ENCODE results near the gene IRF9.

IRF9 gene

DNA sequence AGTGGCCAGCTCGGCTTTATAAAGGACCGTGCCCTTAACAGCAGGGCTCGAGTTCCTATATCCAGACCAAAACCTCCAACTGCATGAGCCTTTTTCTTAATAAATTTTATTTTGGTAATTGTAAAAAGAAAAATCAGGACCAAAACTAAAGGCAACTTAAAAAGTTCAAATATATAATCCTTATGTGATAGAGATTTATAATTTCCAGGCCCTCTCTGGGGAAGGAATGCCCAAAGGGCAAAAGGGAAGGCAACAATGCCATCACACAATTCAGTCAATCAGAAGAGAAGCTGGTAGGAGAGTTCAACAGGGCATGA lies 28.0 kb downstream of the IRF9 start:
- FAIRE-seq (no peak), DNase-seq (ENCODE audit: insufficient read length, low spot score) (no peak)
- TF ChIP-seq, protein P1, sequence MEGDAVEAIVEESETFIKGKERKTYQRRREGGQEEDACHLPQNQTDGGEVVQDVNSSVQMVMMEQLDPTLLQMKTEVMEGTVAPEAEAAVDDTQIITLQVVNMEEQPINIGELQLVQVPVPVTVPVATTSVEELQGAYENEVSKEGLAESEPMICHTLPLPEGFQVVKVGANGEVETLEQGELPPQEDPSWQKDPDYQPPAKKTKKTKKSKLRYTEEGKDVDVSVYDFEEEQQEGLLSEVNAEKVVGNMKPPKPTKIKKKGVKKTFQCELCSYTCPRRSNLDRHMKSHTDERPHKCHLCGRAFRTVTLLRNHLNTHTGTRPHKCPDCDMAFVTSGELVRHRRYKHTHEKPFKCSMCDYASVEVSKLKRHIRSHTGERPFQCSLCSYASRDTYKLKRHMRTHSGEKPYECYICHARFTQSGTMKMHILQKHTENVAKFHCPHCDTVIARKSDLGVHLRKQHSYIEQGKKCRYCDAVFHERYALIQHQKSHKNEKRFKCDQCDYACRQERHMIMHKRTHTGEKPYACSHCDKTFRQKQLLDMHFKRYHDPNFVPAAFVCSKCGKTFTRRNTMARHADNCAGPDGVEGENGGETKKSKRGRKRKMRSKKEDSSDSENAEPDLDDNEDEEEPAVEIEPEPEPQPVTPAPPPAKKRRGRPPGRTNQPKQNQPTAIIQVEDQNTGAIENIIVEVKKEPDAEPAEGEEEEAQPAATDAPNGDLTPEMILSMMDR (IDR thresholded peaks at IDR 0.05; ENCODE audit: insufficient read depth, missing control alignments), result no peak

DNA sequence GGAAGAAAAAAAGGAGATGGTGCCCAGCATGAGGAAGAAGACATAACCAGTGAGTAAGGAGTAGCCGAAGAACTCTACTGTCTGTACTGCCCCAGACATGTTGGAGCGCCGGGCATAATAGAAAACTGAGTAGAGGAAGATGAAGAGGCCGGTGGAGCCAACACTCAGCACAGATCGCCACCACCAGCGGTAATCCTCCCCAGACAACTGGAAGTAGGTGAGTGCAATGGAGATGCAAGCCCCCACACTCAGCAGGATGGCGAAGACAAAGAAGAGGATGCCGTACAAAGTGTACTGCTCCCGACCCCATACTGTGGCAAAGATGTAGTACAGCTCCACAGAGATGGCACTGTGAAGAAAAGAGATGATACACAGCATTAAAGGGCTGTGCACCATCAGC lies 28.4 kb downstream of the IRF9 start:
- no peak for FAIRE-seq
- DNase-seq (ENCODE audit: insufficient read length, low spot score), result no peak
- TF ChIP-seq, protein P1 (IDR thresholded peaks at IDR 0.05; ENCODE audit: insufficient read depth, missing control alignments), result no peak

DNA sequence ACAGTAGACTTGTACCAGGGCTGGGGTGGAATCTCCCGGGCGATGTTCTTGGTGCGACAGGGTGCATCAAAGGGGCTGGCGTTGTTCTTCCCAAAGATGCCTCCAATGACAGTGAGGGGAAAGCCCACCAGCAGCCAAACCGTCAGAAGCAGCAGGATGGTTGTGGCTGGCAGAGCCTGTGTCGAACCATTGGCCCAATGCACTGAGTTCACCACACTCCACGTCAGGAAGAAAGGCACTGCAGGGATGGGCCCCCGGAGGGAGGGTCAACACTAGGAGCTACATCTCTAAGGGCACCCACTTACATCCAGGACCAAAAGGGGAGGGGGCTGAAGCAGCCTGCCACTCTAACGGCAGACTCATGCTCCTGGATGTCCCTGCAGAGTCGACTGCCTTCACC lies 29.4 kb downstream of the IRF9 start:
- TF ChIP-seq, protein P1 (IDR thresholded peaks at IDR 0.05; ENCODE audit: insufficient read depth, missing control alignments), result no peak
- no peak for DNase-seq (ENCODE audit: insufficient read length, low spot score)
- FAIRE-seq, result no peak

DNA sequence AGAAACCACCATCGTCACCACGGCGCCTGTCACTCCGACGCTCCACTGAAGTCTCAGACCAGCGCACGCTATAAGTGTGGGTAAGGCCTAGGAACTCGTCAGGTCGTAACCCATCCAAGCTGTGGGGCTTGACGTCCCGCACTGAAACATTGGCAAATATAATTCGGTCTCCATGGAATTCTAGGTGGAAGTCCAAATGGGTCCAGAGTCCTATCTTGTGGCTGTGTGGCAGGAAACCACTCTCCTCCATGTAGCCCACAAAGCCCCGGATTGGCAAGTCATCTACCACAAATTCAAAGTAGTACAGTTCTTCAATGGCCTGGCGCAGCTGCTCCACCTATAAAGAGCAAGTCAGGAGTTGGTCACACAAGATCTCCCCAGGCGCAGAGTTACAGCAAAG lies 31.9 kb downstream of the IRF9 start:
- no peak for FAIRE-seq
- TF ChIP-seq, protein P1 (IDR thresholded peaks at IDR 0.05; ENCODE audit: insufficient read depth, missing control alignments), result no peak
- DNase-seq (ENCODE audit: insufficient read length, low spot score), result no peak

DNA sequence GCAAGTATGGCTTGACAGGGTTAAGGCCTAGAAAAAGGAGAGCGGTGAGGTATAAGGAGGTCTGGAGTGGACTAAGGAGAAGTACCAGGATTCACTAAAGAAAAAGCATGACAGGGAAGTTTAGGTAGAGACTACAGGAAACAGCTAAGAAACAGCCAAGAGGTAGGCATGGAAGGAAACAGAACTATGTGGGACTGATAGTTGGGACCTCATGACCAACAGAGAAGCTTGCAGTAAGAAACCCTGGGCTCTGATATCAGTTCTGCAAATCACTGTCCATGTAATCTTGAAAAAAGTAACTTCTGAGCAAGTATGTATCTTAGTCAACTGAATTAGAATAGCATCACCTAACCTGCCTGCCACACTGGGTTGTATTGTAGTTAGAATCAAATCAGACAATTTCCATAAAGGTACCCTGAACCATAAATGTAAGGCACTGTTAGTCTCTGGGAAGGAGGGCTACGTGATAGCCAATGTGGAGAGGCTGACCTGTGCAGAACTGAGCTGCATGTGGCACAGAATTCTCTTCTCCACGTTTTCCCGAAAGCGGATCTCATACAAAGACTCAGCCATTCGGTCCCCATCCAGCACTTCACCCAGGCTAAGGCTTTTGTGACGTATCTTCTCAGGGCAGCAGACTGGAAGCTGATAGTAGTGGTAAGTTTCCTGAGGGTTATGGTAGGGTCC lies 33.3 kb downstream of the IRF9 start:
- no peak for DNase-seq (ENCODE audit: insufficient read length, low spot score)
- TF ChIP-seq, protein P1 (IDR thresholded peaks at IDR 0.05; ENCODE audit: insufficient read depth, missing control alignments), result no peak
- no peak for FAIRE-seq

DNA sequence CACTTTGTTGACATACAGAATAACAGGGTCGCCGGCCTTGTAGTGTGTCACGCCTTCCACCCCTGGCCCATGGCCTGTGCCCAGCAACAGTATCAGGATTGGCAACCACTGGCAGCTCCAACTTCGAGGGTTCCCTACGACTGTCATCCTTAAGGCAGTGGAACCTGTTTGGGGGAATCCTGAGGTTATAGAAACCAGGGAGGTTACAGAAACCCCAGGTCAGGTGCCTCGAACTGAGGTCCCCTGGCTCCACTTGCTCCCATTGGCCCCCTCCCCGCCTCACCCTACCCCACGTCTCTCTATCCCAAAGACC lies 33.8 kb downstream of the IRF9 start:
- TF ChIP-seq, protein P1 (IDR thresholded peaks at IDR 0.05; ENCODE audit: insufficient read depth, missing control alignments), result no peak
- FAIRE-seq (no peak), DNase-seq (ENCODE audit: insufficient read length, low spot score) (no peak)

DNA sequence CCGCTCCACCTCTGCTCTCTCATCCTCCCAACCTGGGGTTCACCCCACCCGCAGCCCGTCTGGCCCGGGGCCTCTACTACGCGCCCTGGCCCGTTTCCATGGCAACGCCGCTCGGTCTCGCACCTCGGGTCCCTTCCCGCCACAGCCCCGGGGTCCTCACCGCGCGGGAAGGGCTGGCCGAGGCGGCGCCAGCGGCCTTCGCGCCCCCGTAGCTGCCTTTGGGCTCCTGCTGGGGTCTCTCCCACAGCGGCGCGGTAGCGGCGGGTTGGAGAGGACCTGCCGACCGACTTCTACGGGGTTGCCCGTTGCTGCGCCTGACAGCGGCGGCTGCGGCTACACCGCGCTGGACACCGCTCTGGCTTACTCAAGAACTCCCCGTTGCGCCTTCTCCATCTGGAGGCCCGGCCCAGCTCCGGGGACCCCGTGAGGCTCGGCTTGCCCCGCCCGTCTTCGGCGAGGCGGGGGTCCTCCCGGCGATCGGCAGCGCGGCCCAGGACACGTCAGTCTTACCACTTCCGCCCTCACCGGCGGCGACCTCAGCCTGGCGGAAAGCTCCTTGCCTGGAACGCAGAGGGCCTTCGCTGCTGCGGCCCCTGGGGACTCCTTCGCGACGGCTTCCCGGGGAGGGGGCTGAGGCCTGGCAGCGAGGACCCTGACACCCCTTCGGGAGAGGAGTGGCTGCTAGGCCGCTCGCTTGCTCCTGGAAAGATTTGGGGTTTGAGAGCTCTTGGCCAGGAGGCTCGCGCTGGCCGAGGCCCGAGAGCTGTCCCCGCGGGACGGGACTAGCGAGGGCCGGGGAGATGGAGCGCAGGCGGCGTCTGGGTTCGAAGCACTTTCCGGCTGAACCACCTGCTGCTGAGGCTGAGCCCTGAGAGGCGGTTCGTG lies 34.4 kb downstream of the IRF9 start, which contains the start of gene TM9SF1:
TSS of gene TM9SF1 (minus strand) at position 256 of the 885 bp plus-strand sequence. CDS start 422 bp downstream, outside the sequence.
- DNase-seq (ENCODE audit: insufficient read length, low spot score) (peak; percentile 91), FAIRE-seq (no peak)
- TF ChIP-seq, protein P1 (IDR thresholded peaks at IDR 0.05; ENCODE audit: insufficient read depth, missing control alignments), result no peak
